HepG2 (cell line): ENCODE results near the gene SPIRE1.

Experiments
- CTCF ChIP-seq: sonication (generic); formaldehyde crosslinking; IDR thresholded peaks from 2 replicates; pipeline ENCODE4 v1.5.0; 2020; ENCODE audit warnings: mild to moderate bottlenecking, missing genetic modification reagents, moderate library complexity
- EP300 ChIP-seq, 3 experiments: sonication (generic) in 1 of 3; formaldehyde crosslinking in 1 of 3; IDR thresholded peaks; 2 replicates each; pipeline versions ENCODE4 v1.5.1 to v1.6.1; 2011 to 2020; ENCODE audit warnings: low read depth in 2 of 3, low read length in 2 of 3, borderline replicate concordance in 1 of 3, improper control_type of control experiment in 1 of 3, mild to moderate bottlenecking in 1 of 3, missing genetic modification reagents in 1 of 3, moderate library complexity in 1 of 3
- ETV6 ChIP-seq: sonication (generic); formaldehyde crosslinking; conservative IDR thresholded peaks from 2 replicates; pipeline ENCODE4 v1.4.0; 2020; ENCODE audit warnings: missing genetic modification reagents
- MEIS1 ChIP-seq: sonication (generic); formaldehyde crosslinking; IDR thresholded peaks from 2 replicates; pipeline ENCODE4 v1.9.0; 2021; ENCODE audit warnings: mild to moderate bottlenecking, missing genetic modification reagents, moderate library complexity, borderline replicate concordance
- POGK ChIP-seq: sonication (generic); formaldehyde crosslinking; conservative IDR thresholded peaks from 2 replicates; pipeline ENCODE4 v1.8.0; 2022; ENCODE audit warnings: mild to moderate bottlenecking, moderate library complexity, missing genetic modification reagents
- RAD21 ChIP-seq: fragments of 450-650 bp; formaldehyde crosslinking; IDR thresholded peaks from 2 replicates; pipeline ENCODE4 v1.5.0; 2020; ENCODE audit warnings: mild to moderate bottlenecking
- RBFOX2 ChIP-seq: fragments of 200-400 bp; formaldehyde crosslinking; IDR thresholded peaks from 2 replicates; pipeline ENCODE4 v1.6.1; 2017; ENCODE audit warnings: low read depth, mild to moderate bottlenecking, low read length
- RNF2 ChIP-seq: fragments of 450-650 bp; conservative IDR thresholded peaks from 2 replicates; pipeline ENCODE4 v1.6.1; 2016; ENCODE audit warnings: low read depth
- SP2 ChIP-seq: sonication (generic); formaldehyde crosslinking; IDR thresholded peaks from 2 replicates; pipeline ENCODE4 v1.5.1; 2020; ENCODE audit warnings: mild to moderate bottlenecking, missing genetic modification reagents
- TAF1 ChIP-seq: sonication (generic); formaldehyde crosslinking; IDR thresholded peaks from 2 replicates; pipeline ENCODE4 v1.4.0; 2020; ENCODE audit warnings: missing genetic modification reagents
- TF ChIP-seq, protein P1 (sequence below): IDR thresholded peaks from 2 replicates; pipeline ENCODE4 v1.6.1; 2012; ENCODE audit warnings: inconsistent platforms
- TF ChIP-seq, protein P2 (sequence below): sonication (generic); formaldehyde crosslinking; conservative IDR thresholded peaks from 2 replicates; pipeline ENCODE4 v1.4.0; 2020; ENCODE audit warnings: missing genetic modification reagents
- TF ChIP-seq, protein P3 (sequence below): sonication (generic); formaldehyde crosslinking; IDR thresholded peaks from 2 replicates; pipeline ENCODE4 v1.4.0; 2020; ENCODE audit warnings: missing genetic modification reagents

DNA sequence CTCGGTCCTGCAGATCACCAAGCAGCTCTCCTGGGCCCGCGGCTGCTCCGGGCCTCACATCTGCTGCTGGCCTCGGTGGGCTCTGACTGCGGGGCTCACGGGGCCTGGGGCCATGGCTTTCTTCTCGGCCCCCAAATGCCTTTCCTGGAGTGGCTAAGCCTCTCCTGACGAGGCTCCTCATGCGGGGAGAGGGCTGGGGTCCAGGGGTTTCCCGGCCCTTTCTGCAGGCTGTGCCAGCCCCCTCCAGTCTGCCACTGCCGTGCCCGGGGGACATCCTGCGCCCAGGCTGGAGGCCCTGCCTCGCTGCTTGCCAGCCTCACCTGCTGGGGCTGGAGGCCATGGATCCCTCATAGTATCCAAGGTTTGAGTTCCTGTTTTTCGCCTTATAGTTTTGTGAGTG lies 226.3 kb downstream of the SPIRE1 start:
- TF ChIP-seq RAD21 (no peak), RBFOX2 (no peak), MEIS1 (no peak), ETV6 (CRISPR knock-in tag) (no peak), TAF1 (CRISPR knock-in tag) (no peak), POGK (CRISPR knock-in tag) (no peak), SP2 (CRISPR knock-in tag) (no peak), CTCF (CRISPR knock-in tag) (no peak), EP300 (IDR thresholded peaks at IDR 0.05; ENCODE audit: low read depth in 2 of 2, low read length in 2 of 2) (no peak), EP300 (CRISPR knock-in tag; IDR thresholded peaks at IDR 0.05; ENCODE audit: borderline replicate concordance) (no peak), RNF2 (no peak)
- TF ChIP-seq, protein P1, sequence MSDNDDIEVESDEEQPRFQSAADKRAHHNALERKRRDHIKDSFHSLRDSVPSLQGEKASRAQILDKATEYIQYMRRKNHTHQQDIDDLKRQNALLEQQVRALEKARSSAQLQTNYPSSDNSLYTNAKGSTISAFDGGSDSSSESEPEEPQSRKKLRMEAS, result no peak
- TF ChIP-seq, protein P2, sequence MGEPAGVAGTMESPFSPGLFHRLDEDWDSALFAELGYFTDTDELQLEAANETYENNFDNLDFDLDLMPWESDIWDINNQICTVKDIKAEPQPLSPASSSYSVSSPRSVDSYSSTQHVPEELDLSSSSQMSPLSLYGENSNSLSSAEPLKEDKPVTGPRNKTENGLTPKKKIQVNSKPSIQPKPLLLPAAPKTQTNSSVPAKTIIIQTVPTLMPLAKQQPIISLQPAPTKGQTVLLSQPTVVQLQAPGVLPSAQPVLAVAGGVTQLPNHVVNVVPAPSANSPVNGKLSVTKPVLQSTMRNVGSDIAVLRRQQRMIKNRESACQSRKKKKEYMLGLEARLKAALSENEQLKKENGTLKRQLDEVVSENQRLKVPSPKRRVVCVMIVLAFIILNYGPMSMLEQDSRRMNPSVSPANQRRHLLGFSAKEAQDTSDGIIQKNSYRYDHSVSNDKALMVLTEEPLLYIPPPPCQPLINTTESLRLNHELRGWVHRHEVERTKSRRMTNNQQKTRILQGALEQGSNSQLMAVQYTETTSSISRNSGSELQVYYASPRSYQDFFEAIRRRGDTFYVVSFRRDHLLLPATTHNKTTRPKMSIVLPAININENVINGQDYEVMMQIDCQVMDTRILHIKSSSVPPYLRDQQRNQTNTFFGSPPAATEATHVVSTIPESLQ (CRISPR knock-in tag), result no peak
- TF ChIP-seq, protein P3, sequence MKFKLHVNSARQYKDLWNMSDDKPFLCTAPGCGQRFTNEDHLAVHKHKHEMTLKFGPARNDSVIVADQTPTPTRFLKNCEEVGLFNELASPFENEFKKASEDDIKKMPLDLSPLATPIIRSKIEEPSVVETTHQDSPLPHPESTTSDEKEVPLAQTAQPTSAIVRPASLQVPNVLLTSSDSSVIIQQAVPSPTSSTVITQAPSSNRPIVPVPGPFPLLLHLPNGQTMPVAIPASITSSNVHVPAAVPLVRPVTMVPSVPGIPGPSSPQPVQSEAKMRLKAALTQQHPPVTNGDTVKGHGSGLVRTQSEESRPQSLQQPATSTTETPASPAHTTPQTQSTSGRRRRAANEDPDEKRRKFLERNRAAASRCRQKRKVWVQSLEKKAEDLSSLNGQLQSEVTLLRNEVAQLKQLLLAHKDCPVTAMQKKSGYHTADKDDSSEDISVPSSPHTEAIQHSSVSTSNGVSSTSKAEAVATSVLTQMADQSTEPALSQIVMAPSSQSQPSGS, result no peak
